Keratinocyte (primary cell): ENCODE data around the gene PGAP3. TPM values are rescaled to one million over a fixed set of nuclear protein-coding genes. Genes with fewer than 3 reads are reported as not detected.

Source experiments
- DNase-seq: peaks from one replicate; pipeline ENCODE4 v3.0.0-alpha.2; 2011; ENCODE audit warnings: low read depth, missing footprints, low spot score
- FAIRE-seq: peaks from 2 replicates; lab custom pipeline; 2011; peaks lifted over from hg19 to GRCh38; lab: Jason Lieb, UNC
- H2AFZ ChIP-seq: 2 replicates; pipeline ENCODE4 v1.6.0; 2012; ENCODE audit warnings: low read length, control low read depth, inconsistent platforms; ENCODE audit not compliant: control insufficient read depth
- H3K27ac ChIP-seq: 2 replicates; pipeline ENCODE4 v1.5.1; 2011; ENCODE audit warnings: low read length; ENCODE audit not compliant: control insufficient read depth, insufficient read depth
- H3K27me3 ChIP-seq: 3 replicates; pipeline ENCODE4 v1.6.0; 2011; ENCODE audit warnings: low read length; ENCODE audit not compliant: control insufficient read depth, insufficient read depth; ENCODE audit errors: extremely low read depth
- H3K36me3 ChIP-seq, 2 experiments: 2 replicates in 1 of 2; 3 replicates in 1 of 2; pipeline ENCODE4 v1.5.1; 2011; ENCODE audit warnings: low read length in 2 of 2, mild to moderate bottlenecking in 1 of 2; ENCODE audit not compliant: control insufficient read depth in 2 of 2, insufficient read depth in 2 of 2; ENCODE audit errors: extremely low read depth in 1 of 2
- H3K4me1 ChIP-seq: 3 replicates; pipeline ENCODE4 v1.5.1; 2011; ENCODE audit warnings: low read length; ENCODE audit not compliant: control insufficient read depth, insufficient read depth; ENCODE audit errors: extremely low read depth
- H3K4me2 ChIP-seq: 3 replicates; pipeline ENCODE4 v1.6.0; 2011; ENCODE audit warnings: low read depth, low read length; ENCODE audit not compliant: control insufficient read depth, insufficient read depth; ENCODE audit errors: extremely low read depth
- H3K4me3 ChIP-seq, 3 experiments: fragments of 200-600 bp in 1 of 3; sonication (generic) in 1 of 3; 2 replicates in 2 of 3; 3 replicates in 1 of 3; pipeline ENCODE4 v1.5.1; 2011 to 2016; ENCODE audit warnings: low read length in 3 of 3, mild to moderate bottlenecking in 3 of 3, control low read depth in 2 of 3, inconsistent platforms in 1 of 3, low read depth in 1 of 3, mixed read lengths in 1 of 3, mixed run types in 1 of 3, moderate library complexity in 1 of 3; ENCODE audit not compliant: control insufficient read depth in 2 of 3, insufficient read depth in 2 of 3; ENCODE audit errors: extremely low read depth in 1 of 3
- H3K79me2 ChIP-seq: 2 replicates; pipeline ENCODE4 v1.6.0; 2012; ENCODE audit warnings: low read length; ENCODE audit not compliant: control insufficient read depth, insufficient read depth
- H3K9ac ChIP-seq: 3 replicates; pipeline ENCODE4 v1.6.0; 2011; ENCODE audit warnings: low read length; ENCODE audit not compliant: control insufficient read depth, insufficient read depth; ENCODE audit errors: extremely low read depth
- H3K9me1 ChIP-seq: 3 replicates; pipeline ENCODE4 v1.6.0; 2011; ENCODE audit warnings: low read length; ENCODE audit not compliant: control insufficient read depth, insufficient read depth; ENCODE audit errors: extremely low read depth
- H3K9me3 ChIP-seq: 2 replicates; pipeline ENCODE4 v1.5.1; 2012; ENCODE audit warnings: low read depth, low read length; ENCODE audit not compliant: control insufficient read depth
- H4K20me1 ChIP-seq: 3 replicates; pipeline ENCODE4 v1.6.0; 2011; ENCODE audit warnings: low read length; ENCODE audit not compliant: control insufficient read depth, insufficient read depth; ENCODE audit errors: extremely low read depth
- EZH2 ChIP-seq: IDR thresholded peaks from one replicate; pipeline ENCODE4 v1.6.1; 2012; ENCODE audit warnings: inconsistent platforms, mild to moderate bottlenecking, low read length, moderate library complexity
- dilution Hi-C: fragments of 300-500 bp; cut with MboI; formaldehyde crosslinking; loops from one replicate; pipeline ENCODE4 v1.7.0; 2020; ENCODE audit warnings: low sequenced_read_pairs; ENCODE audit not compliant: extremely low pct_ligation_motif_present
- polyA plus RNA-seq, 5 experiments: library from polyadenylated mRNA; depleted of rRNA in 3 of 5; stranded (reverse) in 3 of 5; stranded (forward) in 1 of 5; unstranded in 1 of 5; fragments of >200 nt; gene quantifications; 1 replicate in 1 of 5; 2 replicates in 3 of 5; 3 replicates in 1 of 5; pipeline versions ENCODE4 v1.2.1 to v1.2.3, GENCODE V29; 2011 to 2012; ENCODE audit warnings: missing spikeins in 2 of 5, low read depth in 1 of 5, low replicate concordance in 1 of 5
- TF ChIP-seq, protein P1 (sequence below), 3 experiments: IDR thresholded peaks in 1 of 3; conservative IDR thresholded peaks in 1 of 3; optimal IDR thresholded peaks in 1 of 3; 2 replicates in 2 of 3; 3 replicates in 1 of 3; pipeline versions ENCODE3 to v1.5.1; 2011; ENCODE audit warnings: low read length in 3 of 3, mild to moderate bottlenecking in 3 of 3, moderate library complexity in 2 of 3, control low read depth in 1 of 3, inconsistent platforms in 1 of 3; ENCODE audit not compliant: insufficient read depth in 2 of 3; ENCODE audit errors: extremely low read depth in 1 of 3

The PGAP3 gene
- polyA plus RNA-seq, 1 donor (not counting 4 experiments of a cell fraction or from before 2014, with no cell fraction given) = 5.6 TPM

DNA sequence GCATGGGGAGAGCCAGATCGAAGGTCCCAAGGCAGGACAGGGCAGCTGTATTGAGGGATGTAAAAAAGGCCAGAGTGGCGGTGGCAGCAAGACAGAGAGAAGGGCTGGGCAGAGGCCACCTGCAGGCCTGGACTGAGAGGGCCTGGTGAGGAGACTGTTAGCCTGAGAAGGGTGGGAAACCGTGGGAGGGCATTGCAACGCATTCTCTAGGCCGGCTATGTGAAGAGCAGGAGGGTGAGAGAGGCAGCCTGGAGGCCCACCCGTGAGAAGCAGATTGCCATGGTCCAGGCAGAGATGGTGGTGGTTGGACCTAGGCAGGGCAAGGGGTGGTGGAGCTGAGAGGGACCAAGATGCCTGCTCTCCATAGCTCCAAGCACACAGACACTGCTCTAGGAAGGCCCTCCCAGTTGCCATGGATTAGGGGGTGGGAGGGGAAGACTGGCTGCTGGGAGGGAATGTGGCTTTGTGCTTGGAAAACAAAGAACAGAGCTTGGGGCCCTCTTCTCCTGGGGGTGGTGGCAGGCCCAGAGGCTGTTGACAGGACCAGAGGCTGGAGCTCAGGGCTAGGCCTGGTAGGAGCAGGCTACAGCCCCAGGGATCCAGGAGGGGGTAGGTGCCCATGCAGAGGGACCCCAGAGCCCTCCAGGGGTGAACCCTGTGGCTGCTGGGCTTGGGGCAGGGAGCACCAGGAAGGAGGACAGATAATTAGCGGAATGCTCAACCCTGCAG lies 35.1 kb downstream of the PGAP3 start:
- dilution Hi-C loops = no loop called here
- Histone ChIP-seq H3K79me2 (no peaks in the 10 kb centered on the region), H3K4me3 (no peak overlapping the region), H3K9ac (no peak overlapping the region), H3K4me1 (no peaks in the 10 kb centered on the region), H3K4me2 (no peak overlapping the region), H2AFZ (no peak overlapping the region), H3K9me1 (no peaks in the 10 kb centered on the region), H3K36me3 (peaks cover 4 to 5% of the 10 kb centered on the region in 2 experiments), H3K27me3 (no peaks in the 10 kb centered on the region), H4K20me1 (peaks cover 3% of the 10 kb centered on the region), H3K27ac (no peak overlapping the region), H3K9me3 (no peaks in the 10 kb centered on the region)
- DNase-seq = no peak
- FAIRE-seq = no peak
- TF ChIP-seq EZH2 = no peak

DNA sequence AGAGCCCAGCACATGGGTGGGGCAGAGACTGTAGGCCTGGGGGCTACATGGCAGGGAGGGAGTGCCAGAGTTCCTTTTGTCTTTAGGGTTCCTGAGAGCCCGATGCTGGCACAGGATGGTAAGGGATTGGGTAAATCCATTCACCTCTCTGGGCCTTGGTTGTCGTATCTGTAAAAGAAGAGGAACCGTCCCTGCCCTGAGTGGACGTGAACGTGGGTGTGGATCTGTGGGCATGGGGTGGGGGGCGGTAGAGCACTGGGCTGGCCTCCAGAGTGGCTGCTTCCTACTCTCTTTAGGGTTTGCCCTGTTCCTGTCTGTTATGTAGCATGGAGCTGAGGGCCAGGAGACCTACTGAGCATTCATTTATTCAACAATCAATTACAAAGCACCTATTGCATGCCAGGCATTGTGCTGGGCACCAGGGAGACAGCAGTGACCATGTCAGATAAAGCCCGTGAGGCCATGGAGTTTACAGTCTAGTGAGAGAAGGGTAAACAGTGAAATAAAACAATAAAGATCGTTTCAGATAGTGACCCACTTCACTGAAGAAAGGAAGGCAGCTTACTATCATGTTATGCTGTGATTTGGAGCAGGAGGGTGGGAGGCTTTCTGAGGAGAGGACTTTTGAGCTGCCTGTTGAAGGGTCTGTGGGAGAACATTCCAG lies 35.8 kb downstream of the PGAP3 start:
- Histone ChIP-seq H3K4me1 (no peaks in the 10 kb centered on the region), H3K9me1 (no peaks in the 10 kb centered on the region), H3K27me3 (no peaks in the 10 kb centered on the region), H3K79me2 (no peaks in the 10 kb centered on the region), H4K20me1 (peaks cover 6% of the 10 kb centered on the region), H3K4me3 (no peak overlapping the region), H3K36me3 (peaks cover 0 to 5% of the 10 kb centered on the region in 2 experiments), H3K27ac (no peak overlapping the region), H3K9me3 (no peaks in the 10 kb centered on the region), H3K4me2 (no peak overlapping the region), H3K9ac (no peak overlapping the region), H2AFZ (no peak overlapping the region)
- dilution Hi-C loops = no loop called here
- no peak for TF ChIP-seq EZH2
- TF ChIP-seq, protein P1, sequence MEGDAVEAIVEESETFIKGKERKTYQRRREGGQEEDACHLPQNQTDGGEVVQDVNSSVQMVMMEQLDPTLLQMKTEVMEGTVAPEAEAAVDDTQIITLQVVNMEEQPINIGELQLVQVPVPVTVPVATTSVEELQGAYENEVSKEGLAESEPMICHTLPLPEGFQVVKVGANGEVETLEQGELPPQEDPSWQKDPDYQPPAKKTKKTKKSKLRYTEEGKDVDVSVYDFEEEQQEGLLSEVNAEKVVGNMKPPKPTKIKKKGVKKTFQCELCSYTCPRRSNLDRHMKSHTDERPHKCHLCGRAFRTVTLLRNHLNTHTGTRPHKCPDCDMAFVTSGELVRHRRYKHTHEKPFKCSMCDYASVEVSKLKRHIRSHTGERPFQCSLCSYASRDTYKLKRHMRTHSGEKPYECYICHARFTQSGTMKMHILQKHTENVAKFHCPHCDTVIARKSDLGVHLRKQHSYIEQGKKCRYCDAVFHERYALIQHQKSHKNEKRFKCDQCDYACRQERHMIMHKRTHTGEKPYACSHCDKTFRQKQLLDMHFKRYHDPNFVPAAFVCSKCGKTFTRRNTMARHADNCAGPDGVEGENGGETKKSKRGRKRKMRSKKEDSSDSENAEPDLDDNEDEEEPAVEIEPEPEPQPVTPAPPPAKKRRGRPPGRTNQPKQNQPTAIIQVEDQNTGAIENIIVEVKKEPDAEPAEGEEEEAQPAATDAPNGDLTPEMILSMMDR (optimal IDR thresholded peaks at IDR 0.05 in 1 of 3, IDR thresholded peaks at IDR 0.05 in 1 of 3, conservative IDR thresholded peaks at IDR 0.05 in 1 of 3; ENCODE audit: extremely low read depth in 1 of 3, insufficient read depth in 2 of 3, low read length in 3 of 3) = no peak
- DNase-seq (no peak), FAIRE-seq (no peak)
